Large intestine (tissue), 3 donors: ENCODE data around the gene DAGLA. TPM values are rescaled to one million over a fixed set of nuclear protein-coding genes. Genes with fewer than 3 reads are reported as not detected.

Experiments used
- DNase-seq, 2 donors: peaks; one replicate each; pipeline versions ENCODE4 v3.0.0 to v3.0.0-alpha.2; 2013
- H3K27ac ChIP-seq: one replicate; pipeline ENCODE4 v1.5.1; 2013; ENCODE audit warnings: low read length
- H3K27me3 ChIP-seq: 2 replicates; pipeline ENCODE4 v1.6.1; 2013; ENCODE audit warnings: low read length; ENCODE audit not compliant: control insufficient read depth, insufficient read depth
- H3K36me3 ChIP-seq: 2 replicates; pipeline ENCODE4 v1.6.1; 2013; ENCODE audit warnings: low read length; ENCODE audit not compliant: control insufficient read depth, insufficient read depth
- H3K4me1 ChIP-seq: one replicate; pipeline ENCODE4 v1.6.1; 2013; ENCODE audit warnings: low read length; ENCODE audit not compliant: control insufficient read depth, insufficient read depth
- H3K4me3 ChIP-seq: one replicate; pipeline ENCODE4 v1.5.1; 2013; ENCODE audit warnings: low read length
- H3K9me3 ChIP-seq: one replicate; pipeline ENCODE4 v1.6.1; 2013; ENCODE audit warnings: mild to moderate bottlenecking, low read depth, low read length, moderate library complexity; ENCODE audit not compliant: control insufficient read depth
- WGBS: methylation state at CpG from one replicate; pipeline ENCODE4 v1.1.5; 2013; ENCODE audit warnings: low lambda C conversion rate; ENCODE audit not compliant: insufficient coverage; 5-methylcytosine and 5-hydroxymethylcytosine counted together
- polyA plus RNA-seq: library from polyadenylated mRNA; unstranded; fragments of 120-200 nt; gene quantifications from one replicate; pipeline ENCODE4 v1.2.1, GENCODE V29; 2013

The DAGLA gene
- polyA plus RNA-seq, 1 donor: 12.0 TPM

DNA sequence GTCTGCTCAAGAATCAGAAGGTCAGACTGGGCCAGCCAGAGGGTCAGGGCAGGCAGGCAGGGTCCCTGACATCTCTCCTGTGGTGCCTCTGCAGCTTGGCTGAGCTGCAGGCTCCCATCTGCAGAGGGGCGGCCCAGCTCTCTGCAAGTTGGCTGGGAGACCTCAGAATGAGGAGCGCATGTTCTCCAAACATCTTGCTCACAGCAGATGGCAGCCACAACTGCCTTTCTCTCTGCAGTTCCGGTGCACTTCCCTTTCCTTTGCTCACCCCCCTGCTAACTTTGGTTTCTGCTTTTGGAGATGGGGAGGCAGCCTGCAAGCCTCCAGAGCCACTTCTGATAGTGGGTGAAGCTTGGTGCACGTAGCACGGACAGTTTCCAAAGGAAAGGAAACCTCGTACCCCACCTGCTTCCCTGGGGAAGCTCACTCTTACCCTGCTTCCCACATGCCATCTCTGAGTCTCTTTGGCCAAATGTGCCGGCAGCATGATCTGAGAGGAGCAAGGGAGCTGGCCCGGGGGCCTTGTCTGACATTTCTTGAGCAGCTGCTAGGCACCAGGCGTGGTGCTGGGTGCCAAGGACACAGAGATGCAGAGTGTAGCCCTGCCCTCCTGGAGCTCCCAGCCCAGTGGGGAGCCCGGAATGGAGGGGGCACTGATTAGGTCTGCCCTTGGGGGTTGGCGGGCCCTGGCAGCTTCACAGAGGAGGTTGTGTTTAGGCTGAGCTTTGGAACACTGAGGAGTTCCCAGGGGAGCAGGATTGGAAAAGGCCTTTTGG, 18.2 kb downstream of the DAGLA start:
- DNase-seq: no peak
- Histone ChIP-seq H3K4me1 (peaks cover 83% of the 10 kb centered on the region), H3K36me3 (no peaks in the 10 kb centered on the region), H3K4me3 (no peak overlapping the region), H3K27me3 (no peaks in the 10 kb centered on the region), H3K27ac (peak overlapping the region; percentile 67), H3K9me3 (no peaks in the 10 kb centered on the region)
- WGBS: no CpG with 5 or more reads among the region's 11 CpGs

DNA sequence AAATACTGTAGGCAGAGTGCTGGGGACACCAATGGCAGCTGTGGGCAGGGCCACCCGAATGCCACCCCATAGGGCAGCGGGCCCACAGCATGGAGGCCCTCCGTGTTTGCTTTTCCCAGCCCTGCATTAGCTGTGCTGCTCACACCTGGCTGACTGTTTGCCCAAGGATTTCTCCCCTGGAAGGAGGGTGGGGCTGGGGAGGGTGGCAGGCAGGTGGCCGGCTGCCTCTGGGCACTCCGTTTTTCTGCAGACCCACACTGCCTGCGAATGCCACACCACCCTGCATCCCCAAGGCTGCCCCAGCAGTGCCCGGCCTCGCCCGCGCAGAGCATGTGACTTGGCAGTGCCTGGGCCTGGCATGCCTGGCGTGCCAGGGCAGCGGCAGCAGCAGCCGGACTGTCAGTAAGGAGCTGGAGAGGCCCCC, 19.6 kb downstream of the DAGLA start:
- H3K27me3 ChIP-seq: no peaks in the 10 kb centered on the region
- no peaks in the 10 kb centered on the region for H3K36me3 ChIP-seq
- DNase-seq: peak in 1 of 2 donors; percentile 65
- H3K4me3 ChIP-seq: no peak overlapping the region
- peak overlapping the region; percentile 67 for H3K27ac ChIP-seq
- no peaks in the 10 kb centered on the region for H3K9me3 ChIP-seq
- WGBS: no CpG with 5 or more reads among the region's 13 CpGs
- H3K4me1 ChIP-seq: peaks cover 71% of the 10 kb centered on the region

- peak; percentile 81 to 90 for DNase-seq
- no peaks in the 10 kb centered on the region for H3K36me3 ChIP-seq
- peak overlapping the region; percentile 67 for H3K27ac ChIP-seq
- WGBS: no CpG with 5 or more reads among the region's 5 CpGs
- peaks cover 66% of the 10 kb centered on the region for H3K4me1 ChIP-seq
- no peak overlapping the region for H3K4me3 ChIP-seq
- no peaks in the 10 kb centered on the region for H3K9me3 ChIP-seq
- H3K27me3 ChIP-seq: no peaks in the 10 kb centered on the region
These were observed 20.0 kb downstream of the DAGLA start for GRCh38 chr11:61700212-61700611.

- no peak overlapping the region for H3K4me3 ChIP-seq
- peaks cover 61% of the 10 kb centered on the region for H3K4me1 ChIP-seq
- no peak for DNase-seq
- no peaks in the 10 kb centered on the region for H3K9me3 ChIP-seq
- WGBS: no CpG with 5 or more reads among the region's 8 CpGs
- no peaks in the 10 kb centered on the region for H3K27me3 ChIP-seq
- peak overlapping the region; percentile 67 for H3K27ac ChIP-seq
- H3K36me3 ChIP-seq: no peaks in the 10 kb centered on the region
These were observed 20.5 kb downstream of the DAGLA start for GRCh38 chr11:61700720-61701119.

- Histone ChIP-seq H3K36me3 (no peaks in the 10 kb centered on the region), H3K4me3 (no peak overlapping the region), H3K27ac (peak overlapping the region; percentile 67), H3K9me3 (no peaks in the 10 kb centered on the region), H3K27me3 (no peaks in the 10 kb centered on the region), H3K4me1 (peaks cover 54% of the 10 kb centered on the region)
- WGBS: no CpG with 5 or more reads among the region's 18 CpGs
- DNase-seq: peak in 1 of 2 donors; percentile 60
These were observed 21.2 kb downstream of the DAGLA start for GRCh38 chr11:61701242-61701886.

DNA sequence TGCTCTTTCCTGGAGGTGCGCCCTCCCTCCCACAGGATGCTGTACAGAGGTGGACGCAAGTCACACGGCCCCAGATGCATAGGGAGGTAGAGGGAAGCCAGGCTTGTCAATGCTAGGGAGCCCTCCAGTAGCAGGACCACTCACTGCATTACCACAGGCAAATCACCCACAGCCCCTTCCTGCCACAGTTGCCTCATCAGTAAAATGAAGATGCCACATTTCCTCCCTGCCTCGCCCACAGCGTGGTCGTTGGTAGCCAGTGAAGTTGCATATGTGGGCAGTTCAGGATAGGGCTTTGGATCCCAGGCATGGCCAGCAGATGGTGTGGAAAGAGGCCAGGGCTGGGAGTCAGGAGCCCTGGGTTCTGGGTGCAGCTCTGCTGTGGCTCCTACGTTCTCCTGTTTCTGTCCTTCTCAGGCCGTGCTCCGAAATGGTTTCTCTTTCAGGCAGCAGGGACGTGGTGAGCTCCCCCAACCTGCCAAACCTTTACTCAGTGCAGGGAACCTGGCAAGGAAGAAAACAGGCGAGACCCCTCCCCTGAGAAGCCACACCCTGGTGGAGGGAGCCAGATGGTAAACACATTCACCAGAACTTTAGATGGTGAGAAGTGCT, 22.6 kb downstream of the DAGLA start:
- no peaks in the 10 kb centered on the region for H3K36me3 ChIP-seq
- H3K4me1 ChIP-seq: peaks cover 49% of the 10 kb centered on the region
- no peak overlapping the region for H3K4me3 ChIP-seq
- H3K9me3 ChIP-seq: no peaks in the 10 kb centered on the region
- no peak overlapping the region for H3K27ac ChIP-seq
- no peaks in the 10 kb centered on the region for H3K27me3 ChIP-seq
- no CpG with 5 or more reads among the region's 11 CpGs for WGBS
- DNase-seq: no peak

DNA sequence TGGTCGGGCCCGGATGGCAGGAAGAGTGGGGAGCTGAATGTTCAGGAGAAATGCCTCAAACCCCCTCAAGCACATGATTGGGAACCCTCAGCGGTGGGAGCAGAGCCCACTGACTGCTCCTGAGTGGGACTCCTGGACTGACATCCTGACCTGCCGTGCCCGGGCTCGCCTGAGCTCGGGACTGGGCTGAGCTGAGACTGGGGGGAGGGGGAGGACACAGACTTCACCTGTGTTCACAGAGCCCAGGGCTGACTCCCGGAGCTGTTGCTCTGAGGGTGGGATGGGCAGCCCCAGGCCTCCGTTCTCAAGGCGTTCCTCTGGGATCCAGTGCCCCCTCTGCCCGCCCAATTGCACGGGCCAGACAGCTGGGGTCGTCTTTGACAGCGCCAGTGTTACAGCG, 24.6 kb downstream of the DAGLA start:
- H3K36me3 ChIP-seq: no peaks in the 10 kb centered on the region
- DNase-seq: no peak
- H3K27me3 ChIP-seq: no peaks in the 10 kb centered on the region
- WGBS: no CpG with 5 or more reads among the region's 15 CpGs
- no peaks in the 10 kb centered on the region for H3K9me3 ChIP-seq
- H3K4me1 ChIP-seq: peaks cover 29% of the 10 kb centered on the region
- H3K4me3 ChIP-seq: no peak overlapping the region
- H3K27ac ChIP-seq: no peak overlapping the region

DNA sequence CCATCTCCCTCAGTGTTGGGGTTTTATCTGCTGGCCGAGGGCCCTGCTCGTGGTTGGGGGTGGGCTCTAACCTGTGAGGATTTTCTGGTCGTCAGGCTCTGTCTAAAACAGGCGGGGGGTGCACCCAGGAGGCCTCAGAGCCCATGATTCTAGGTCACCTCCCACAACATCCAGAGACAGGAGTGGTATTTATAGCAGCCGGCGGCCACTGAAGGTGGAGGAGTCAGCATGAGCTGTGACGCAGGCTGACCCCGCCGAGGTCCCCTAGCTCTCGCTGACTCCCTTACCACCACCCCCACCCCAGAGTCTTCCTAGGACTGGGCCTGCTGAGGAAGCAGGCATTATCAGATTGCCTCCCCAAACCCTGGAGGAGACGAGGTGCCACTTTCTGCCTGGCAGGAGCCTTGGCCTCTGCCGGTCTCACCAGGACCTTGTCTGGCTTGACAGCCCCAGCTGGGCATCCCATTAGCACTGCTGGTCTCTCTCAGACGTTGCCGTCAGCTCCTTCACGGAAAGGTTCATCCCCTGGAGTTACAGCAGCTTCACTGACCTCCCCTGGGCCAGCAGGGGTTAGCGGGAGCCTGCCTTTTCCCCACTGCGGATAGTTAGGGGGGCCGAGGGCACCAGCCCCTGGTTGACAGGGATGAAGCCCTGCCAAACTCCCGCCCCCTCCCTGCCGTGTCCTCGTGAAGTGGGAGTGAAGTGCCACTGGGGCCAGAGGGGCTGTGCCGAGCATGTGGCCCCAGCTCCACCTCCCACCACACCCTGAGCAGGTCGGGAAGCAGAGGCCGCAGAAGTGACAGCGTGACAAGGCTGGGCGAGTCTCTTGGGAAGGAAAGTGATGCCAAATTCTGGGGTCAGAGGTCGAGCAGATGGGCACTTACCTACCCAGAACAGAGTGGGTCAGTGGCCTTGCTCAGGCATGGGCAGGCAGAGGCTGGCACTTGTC, 26.5 kb downstream of the DAGLA start:
- no CpG with 5 or more reads among the region's 27 CpGs for WGBS
- H3K4me3 ChIP-seq: no peak overlapping the region
- H3K4me1 ChIP-seq: peaks cover 10% of the 10 kb centered on the region
- H3K9me3 ChIP-seq: no peaks in the 10 kb centered on the region
- H3K36me3 ChIP-seq: peaks cover 3% of the 10 kb centered on the region
- H3K27ac ChIP-seq: peak overlapping the region; percentile 15
- H3K27me3 ChIP-seq: no peaks in the 10 kb centered on the region
- DNase-seq: no peak

GRCh38 chr11:61707574-61707973, 27.4 kb downstream of the DAGLA start:
- 60% methylated on average over 1 of the region's 9 CpGs for WGBS
- H3K27ac ChIP-seq: peak overlapping the region; percentile 15

GRCh38 chr11:61709110-61709509, 28.9 kb downstream of the DAGLA start:
- Histone ChIP-seq H3K9me3 (no peaks in the 10 kb centered on the region), H3K27ac (no peak overlapping the region), H3K4me3 (no peak overlapping the region), H3K36me3 (peaks cover 4% of the 10 kb centered on the region), H3K27me3 (no peaks in the 10 kb centered on the region), H3K4me1 (peaks cover 8% of the 10 kb centered on the region)
- DNase-seq: no peak
- WGBS: no CpG with 5 or more reads among the region's 7 CpGs

More at GRCh38 chr11:61707574-61707973, 27.4 kb downstream of the DAGLA start:
- Histone ChIP-seq H3K4me1 (peaks cover 8% of the 10 kb centered on the region), H3K27me3 (no peaks in the 10 kb centered on the region), H3K4me3 (no peak overlapping the region), H3K9me3 (no peaks in the 10 kb centered on the region), H3K36me3 (peaks cover 3% of the 10 kb centered on the region)
- DNase-seq: peak in 1 of 2 donors; percentile 59
